ENCODE results near the gene IL31RA. TPM values are rescaled to one million over a fixed set of nuclear protein-coding genes. Genes with fewer than 3 reads are reported as not detected.

Gene IL31RA
- total RNA-seq, 1 donor = 0.43 TPM

DNA sequence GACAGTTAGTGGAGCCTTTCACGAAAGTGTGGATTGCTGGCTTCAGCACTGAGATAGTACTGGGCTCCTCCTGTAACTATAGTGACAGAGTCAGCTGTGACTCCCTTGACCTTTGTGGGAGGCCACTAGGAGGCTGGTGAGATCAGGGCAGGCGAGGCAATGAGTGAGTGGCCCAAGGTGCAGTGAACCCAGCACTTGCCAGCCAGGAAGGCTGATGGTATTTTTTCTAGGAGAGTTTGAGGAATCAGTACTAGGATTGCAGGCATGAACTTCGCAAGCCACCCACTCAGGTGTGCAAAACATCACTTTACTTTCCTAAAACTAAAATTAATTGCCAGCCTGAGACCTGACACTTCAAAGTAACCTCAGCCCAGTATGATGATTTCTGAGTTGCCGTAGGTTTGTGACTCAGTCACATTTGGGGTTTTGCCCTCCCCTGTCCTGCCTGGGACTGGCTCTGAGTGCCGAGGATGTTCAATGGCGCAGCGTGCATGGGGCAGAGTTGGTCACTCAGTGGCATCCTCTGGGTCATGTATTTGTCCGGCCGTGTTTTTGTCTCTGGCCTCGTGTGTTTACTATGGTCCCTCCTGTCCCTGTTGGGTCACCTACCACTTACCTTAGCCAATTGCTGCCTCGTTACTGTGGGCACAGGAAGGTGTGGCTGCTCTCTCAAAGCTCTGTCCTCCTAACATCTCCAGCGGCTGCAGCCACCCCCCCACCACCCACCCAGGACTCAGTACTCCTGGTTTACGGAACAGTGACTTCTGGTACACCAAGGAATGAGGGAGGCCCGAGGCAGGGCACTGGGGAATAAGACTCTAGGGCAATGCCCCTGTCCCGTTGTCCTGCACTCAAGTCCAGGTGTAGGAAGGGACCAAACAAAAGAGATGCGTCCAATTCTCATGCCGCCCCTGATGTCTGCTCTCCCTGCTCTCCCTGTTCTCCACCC lies 67.2 kb downstream of the IL31RA start:
- DNase-seq (ENCODE audit: low read depth) = no peak
- no peak overlapping the region for H3K4me3 ChIP-seq (ENCODE audit: low read depth, low read length)
- TF ChIP-seq, protein P1, sequence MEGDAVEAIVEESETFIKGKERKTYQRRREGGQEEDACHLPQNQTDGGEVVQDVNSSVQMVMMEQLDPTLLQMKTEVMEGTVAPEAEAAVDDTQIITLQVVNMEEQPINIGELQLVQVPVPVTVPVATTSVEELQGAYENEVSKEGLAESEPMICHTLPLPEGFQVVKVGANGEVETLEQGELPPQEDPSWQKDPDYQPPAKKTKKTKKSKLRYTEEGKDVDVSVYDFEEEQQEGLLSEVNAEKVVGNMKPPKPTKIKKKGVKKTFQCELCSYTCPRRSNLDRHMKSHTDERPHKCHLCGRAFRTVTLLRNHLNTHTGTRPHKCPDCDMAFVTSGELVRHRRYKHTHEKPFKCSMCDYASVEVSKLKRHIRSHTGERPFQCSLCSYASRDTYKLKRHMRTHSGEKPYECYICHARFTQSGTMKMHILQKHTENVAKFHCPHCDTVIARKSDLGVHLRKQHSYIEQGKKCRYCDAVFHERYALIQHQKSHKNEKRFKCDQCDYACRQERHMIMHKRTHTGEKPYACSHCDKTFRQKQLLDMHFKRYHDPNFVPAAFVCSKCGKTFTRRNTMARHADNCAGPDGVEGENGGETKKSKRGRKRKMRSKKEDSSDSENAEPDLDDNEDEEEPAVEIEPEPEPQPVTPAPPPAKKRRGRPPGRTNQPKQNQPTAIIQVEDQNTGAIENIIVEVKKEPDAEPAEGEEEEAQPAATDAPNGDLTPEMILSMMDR (IDR thresholded peaks at IDR 0.05; ENCODE audit: insufficient read depth, low read depth, low read length) = no peak

DNA sequence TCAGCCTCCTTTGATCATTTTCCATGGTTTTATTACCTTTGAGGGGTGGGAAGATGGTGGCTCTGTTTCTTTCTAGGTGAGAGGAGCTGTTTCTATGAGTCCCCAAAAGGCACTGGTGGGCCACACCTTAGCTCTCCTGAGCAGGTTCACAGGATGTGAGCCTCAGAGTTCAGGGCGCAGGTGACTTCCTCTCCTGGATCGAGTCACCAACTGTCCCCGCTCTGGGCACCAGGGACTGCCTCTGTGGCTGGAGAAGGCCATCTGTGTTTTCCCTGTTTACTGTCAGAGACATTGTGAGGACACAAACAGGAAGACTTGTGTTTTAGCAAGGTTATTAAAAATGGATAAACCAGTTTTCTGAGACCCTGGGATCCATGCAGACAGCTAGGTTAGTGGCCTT lies 68.5 kb downstream of the IL31RA start:
- no peak overlapping the region for H3K4me3 ChIP-seq (ENCODE audit: low read depth, low read length)
- TF ChIP-seq, protein P1 (IDR thresholded peaks at IDR 0.05; ENCODE audit: insufficient read depth, low read depth, low read length) = no peak
- no peak for DNase-seq (ENCODE audit: low read depth)

DNA sequence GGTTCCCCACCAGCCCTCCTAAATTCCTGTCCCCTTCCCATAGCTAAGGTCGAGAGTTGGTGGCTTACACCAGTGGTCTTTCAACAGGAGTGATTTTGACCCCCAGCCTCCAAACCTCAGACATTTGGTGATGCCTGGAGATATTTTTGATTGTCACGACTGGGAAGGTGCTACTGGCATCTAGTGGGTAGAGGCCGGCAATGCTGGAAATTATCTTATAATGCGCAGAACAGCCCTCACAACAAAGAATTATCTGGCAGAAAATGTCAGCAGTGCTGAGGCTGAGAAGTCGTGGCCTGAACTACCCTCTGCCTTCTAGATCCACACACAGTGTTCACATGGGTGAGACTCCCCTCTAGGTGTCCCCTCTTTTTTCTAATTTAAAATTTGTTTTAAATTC lies 69.6 kb downstream of the IL31RA start:
- DNase-seq (ENCODE audit: low read depth) = no peak
- TF ChIP-seq, protein P1 (IDR thresholded peaks at IDR 0.05; ENCODE audit: insufficient read depth, low read depth, low read length) = peak; percentile 39
- no peak overlapping the region for H3K4me3 ChIP-seq (ENCODE audit: low read depth, low read length)

DNA sequence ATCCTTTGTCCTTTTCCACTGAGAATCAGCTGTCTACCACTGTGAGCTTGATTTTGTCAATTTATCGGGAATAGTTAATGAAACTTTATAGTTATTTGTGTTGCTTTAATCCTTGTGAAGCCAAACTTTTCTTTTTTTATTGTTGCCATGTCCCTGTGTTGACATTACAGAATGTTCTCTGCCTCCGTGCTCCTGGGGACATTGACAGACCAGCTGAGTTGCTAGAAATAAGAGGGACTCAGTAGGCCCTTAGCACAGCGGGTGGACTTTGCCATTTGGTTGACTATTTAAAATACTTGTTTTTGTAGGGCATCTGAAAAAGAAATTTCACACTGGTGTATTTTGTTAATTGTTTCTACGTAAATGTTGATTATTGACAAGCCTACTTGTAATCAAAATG lies 70.5 kb downstream of the IL31RA start:
- TF ChIP-seq, protein P1 (IDR thresholded peaks at IDR 0.05; ENCODE audit: insufficient read depth, low read depth, low read length) = no peak
- no peak overlapping the region for H3K4me3 ChIP-seq (ENCODE audit: low read depth, low read length)
- DNase-seq (ENCODE audit: low read depth) = no peak

DNA sequence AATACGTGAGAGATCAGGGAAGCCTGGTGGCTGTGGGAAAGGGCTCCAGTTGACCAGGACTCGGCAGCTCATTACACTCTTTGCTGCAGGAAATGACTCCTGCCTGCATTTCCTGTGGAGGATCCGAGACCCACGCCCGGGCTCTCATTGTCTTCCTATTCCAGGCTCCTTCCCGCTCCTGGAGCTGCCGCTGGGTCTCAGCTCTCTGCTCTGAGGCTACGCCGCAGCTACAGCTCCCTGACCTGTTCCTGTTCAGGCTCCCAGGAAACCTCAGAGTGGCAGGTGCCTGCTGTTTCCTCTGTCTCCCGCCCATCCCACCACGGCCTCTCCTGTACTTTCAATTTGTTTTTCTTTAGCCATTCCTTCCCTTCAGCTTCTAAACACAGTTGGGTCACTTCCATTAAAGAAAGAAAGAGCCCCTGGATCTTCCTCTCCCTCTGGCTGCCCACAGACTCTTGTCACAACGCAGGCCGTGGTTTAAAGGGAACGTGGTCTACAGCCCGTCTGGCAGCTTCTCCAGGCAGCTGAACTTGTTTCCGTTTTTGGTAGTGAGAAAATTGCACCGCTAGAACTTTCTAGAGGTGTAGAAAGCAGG lies 72.1 kb downstream of the IL31RA start:
- no peak for DNase-seq (ENCODE audit: low read depth)
- TF ChIP-seq, protein P1 (IDR thresholded peaks at IDR 0.05; ENCODE audit: insufficient read depth, low read depth, low read length) = no peak
- H3K4me3 ChIP-seq (ENCODE audit: low read depth, low read length) = peak overlapping the region; percentile 43

DNA sequence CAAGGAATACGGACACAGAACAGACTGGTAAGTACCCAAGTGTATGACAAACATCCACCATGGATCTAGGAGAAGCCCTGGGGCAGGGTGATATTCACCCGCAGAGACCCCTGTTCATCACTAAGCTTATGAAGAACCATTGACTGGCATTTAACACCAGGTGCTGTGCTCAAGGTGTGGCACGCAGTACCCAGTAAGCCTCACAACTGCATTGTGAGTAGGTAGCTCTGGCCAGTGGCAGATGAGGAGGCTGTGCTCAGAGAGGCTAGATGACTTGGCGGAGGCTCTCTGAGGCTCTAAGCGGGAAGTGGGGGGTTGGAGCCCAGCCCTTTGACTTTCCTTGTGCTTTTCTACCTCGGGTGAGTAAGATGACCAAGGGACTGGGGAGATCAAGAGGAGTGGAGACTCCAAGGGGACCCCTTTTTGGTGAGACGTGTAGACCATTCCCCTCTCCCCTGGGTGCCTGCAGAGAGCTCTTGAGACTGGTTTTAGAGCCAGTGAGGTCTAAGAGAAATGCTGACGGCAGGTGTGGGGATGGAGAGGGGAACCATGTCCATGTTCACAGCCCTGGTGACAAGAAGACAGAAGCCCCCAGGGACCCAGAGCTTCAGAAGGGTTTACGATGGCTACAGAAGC lies 72.8 kb downstream of the IL31RA start:
- TF ChIP-seq, protein P1 (IDR thresholded peaks at IDR 0.05; ENCODE audit: insufficient read depth, low read depth, low read length) = no peak
- DNase-seq (ENCODE audit: low read depth) = no peak
- H3K4me3 ChIP-seq (ENCODE audit: low read depth, low read length) = no peak overlapping the region
